Measurements from ENCODE around the gene IMPA2.

DNA sequence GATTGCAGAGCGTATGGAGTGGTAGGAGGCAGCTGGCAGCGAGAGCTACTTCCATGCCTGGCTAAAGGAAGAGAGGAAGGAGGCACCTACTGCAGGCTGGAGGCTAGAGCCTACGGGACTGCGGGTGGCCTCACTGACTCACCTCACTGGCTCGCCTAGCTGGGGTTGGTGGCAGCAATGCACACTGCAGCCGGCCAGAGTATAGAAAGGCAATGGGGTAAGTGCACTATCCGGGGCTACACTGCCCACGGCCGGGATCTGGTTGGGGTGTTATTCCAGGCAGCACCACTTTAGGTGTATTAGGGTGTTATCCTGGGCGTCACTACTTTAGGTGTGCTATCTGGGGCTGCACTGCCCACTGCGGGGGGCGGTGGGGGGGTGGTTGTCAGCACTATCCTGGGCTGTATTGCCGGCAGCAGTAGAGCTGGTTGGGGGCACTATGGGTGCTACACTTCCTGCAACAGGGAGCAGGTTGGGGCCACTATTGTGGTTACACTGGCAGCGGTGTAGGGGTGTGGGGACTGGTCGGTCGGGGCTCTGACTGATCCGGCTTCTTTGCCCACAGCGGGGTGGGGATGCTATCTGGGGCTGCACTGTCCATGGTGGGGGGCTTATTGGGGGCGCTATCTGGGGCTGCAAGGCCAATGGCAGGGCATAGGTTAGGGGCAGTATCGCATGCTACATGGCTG, 79.0 kb downstream of the IMPA2 start:
- TF ChIP-seq POLR2A (IDR thresholded peaks at IDR 0.05; ENCODE audit: low read length): no peak
- no peak for TF ChIP-seq GATA1 (IDR thresholded peaks at IDR 0.05; ENCODE audit: low read depth, low read length)
